SH-SY5Y (cell line): Measurements from ENCODE around the gene RNF7.

ENCODE experiments used
- GATA2 ChIP-seq: IDR thresholded peaks from 2 replicates; pipeline ENCODE4 v1.6.1; 2011; ENCODE audit warnings: mild to moderate bottlenecking, low read depth, low read length
- GATA3 ChIP-seq: IDR thresholded peaks from 2 replicates; pipeline ENCODE4 v1.6.1; 2011; ENCODE audit warnings: low read depth, mild to moderate bottlenecking, low read length, moderate library complexity

RNF7 gene

DNA sequence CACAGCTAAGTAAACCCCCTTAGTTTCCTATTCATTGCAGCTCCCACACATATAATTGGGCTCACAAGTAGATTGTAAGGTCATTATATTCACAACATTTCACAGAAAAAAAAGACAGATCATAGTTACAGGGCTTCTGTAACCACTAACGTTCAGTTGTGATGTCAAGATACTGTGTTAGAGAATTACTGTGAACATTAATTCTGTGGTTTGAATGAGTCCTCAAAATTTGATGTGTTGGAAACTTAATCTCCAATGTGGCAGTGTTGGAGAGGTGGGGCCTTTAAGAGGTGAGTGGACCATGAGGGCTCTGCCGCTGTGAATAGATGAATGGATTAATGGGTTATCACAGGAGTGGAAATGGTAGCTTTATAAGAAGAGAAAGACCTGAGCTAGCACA, 46.4 kb downstream of the RNF7 start:
- no peak for TF ChIP-seq GATA2

DNA sequence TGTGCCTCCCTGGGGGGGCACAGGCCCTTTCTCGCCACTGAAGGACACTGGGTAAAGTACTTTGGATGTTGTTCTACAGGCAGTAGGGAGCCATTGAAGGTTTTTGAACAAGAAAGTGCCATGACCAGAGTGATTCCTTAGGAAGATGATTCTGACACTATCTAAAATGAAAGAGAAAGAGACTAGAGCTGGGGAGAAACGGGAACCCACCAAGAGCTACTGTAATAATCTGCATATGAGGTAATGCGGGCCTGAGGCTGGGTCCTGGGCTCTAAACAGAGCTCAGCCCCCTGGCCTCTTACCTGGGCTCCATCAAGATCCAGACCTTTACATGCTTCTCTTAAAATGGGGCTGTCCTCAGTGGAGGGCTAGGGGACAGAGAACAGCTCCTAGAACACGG, 50.1 kb downstream of the RNF7 start:
- no peak for TF ChIP-seq GATA3
- TF ChIP-seq GATA2: no peak

GRCh38 chr3:141789281-141789680, 51.2 kb downstream of the RNF7 start:
- no peak for TF ChIP-seq GATA2
- TF ChIP-seq GATA3: no peak

DNA sequence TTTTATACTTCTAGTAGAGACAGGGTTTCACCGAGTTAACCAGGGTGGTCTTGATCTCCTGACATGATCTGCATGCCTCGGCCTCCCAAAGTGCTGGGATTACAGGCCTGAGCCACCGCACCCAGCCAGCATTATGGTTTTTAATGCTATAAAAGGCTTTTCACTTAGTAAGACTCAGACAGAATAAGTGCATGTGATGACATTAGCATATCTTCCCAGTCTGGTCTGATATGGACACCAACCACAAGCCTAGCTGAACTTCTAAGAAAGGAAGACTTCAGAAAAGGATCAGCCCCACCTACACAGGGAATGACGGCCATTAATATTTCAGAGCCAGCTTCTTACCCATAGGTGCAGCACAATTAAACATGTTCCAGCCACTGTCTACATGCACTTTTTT, 52.1 kb downstream of the RNF7 start:
- no peak for TF ChIP-seq GATA3
- TF ChIP-seq GATA2: no peak

DNA sequence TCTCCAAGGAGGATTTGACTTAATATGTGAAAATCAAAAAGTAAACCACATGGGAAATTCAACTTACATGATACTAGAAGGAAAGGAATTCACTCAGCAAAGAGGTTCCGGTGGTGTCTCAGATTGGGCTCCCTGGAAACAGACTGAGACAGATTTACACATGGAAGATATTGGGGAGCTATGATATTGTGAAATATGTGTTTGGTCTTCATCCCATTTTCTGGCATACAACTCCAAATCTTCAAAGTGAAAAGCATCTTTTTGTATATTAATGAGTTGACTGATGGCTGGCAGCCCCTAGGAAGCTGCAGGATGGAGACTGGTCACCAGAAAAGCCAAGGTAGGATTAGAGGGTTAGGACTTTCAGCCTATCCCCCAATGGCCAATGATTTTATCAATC, 54.4 kb downstream of the RNF7 start:
- no peak for TF ChIP-seq GATA2
- TF ChIP-seq GATA3: no peak

DNA sequence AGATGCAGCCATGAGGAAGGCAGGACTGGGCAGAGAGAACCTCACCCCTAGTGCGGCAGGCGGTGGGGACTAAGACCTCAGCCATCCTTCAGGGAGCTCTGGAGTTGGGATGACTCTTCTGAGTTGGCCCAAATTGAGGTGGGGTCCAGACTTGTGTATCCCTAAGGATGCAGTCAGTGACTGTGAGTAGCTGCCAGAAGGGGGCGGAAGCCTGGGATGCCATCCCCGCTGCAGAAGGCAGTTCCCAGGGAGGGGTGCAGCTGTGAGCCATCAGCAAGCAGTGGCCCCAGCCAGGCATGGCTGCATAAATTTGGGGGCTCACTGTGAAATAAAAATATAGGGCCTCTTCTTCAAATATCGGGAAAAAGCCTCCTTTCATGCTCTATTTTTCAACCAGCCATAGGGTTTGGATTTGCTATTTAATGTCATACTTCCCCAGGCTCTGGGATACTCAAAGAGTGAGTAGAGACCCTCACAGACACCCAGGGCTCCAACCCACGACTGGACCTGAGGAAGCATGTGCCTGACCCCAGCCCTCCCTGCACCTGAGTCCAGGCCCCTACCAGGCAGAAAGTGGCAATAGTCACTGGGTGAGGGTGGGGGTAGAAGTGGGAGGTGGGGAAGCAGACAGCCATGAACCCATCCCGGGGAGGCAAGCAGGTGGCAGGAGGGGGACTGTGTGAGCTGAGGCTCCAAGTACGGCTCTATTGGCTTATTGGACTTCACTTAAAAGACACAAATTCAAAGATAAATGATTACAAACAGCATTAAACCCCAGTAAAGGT, 55.6 kb downstream of the RNF7 start:
- no peak for TF ChIP-seq GATA3
- no peak for TF ChIP-seq GATA2

- no peak for TF ChIP-seq GATA3
- TF ChIP-seq GATA2: no peak
Observed at GRCh38 chr3:141795276-141795675, 57.2 kb downstream of the RNF7 start.

GRCh38 chr3:141795741-141796080, 57.6 kb downstream of the RNF7 start:
- TF ChIP-seq GATA3: no peak
- no peak for TF ChIP-seq GATA2

DNA sequence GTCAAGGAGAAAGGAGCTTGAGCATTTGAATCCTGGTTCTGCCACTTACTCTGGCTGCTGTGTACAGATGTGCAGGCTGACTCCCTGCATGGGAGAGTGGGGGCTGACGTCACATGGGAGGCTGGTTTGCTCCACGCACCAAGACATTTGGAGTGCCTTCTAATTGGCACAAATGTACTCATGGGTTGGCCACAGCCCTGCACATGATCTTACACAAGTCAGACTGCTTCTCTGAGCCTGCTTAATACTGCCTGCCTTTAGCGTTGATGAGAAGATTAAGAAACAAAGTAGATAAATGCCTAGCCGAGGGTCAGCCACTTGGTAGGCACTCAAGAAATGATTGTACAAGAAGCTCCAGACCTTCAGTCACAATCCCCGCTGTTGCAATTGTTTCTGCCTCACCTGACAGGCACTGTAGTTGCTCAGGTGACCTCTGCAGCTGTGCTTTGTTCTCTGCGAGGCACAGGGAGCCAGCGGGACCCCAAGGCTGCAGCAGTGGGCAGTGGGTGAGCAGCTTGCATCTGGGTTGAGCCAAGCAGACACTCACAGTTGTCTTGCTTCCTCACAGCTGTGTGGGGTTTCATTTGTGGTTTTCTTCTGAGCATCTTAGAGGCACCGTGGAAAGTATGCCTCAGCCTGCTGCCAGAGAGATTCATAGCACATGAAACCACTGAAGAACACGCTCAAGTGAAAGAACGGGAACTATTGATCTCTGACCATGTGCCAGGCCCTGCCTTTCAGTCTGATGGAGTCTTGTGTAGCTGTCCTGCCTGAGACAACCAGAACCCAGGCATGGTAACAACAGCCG, 58.2 kb downstream of the RNF7 start:
- TF ChIP-seq GATA3 (no peak), GATA2 (no peak)
